H1 (cell line): Measurements from ENCODE around the gene DDX1. TPM values are rescaled to one million over a fixed set of nuclear protein-coding genes. Genes with fewer than 3 reads are reported as not detected.

Experiments
- CTCF ChIA-PET: fragments of 300-600 bp; sonication (Branson Sonifier 250); formaldehyde crosslinking; loops from one replicate; lab custom pipeline; 2021; ENCODE audit not compliant: partially characterized antibody; lab: Charles Lee
- POLR2A ChIA-PET: fragments of 300-600 bp; sonication (Branson Sonifier 250); formaldehyde crosslinking; loops from one replicate; lab custom pipeline; 2021; ENCODE audit warnings: inconsistent platforms; ENCODE audit not compliant: partially characterized antibody; lab: Charles Lee
- DNase-seq, 2 experiments: peaks; one replicate each; pipeline versions ENCODE4 v3.0.0 to v3.0.0-alpha.2; 2010 to 2022; ENCODE audit warnings: low spot score in 2 of 2, low read depth in 1 of 2, mixed read lengths in 1 of 2
- FAIRE-seq: peaks from 2 replicates; lab custom pipeline; 2011; peaks lifted over from hg19 to GRCh38; lab: Jason Lieb, UNC
- H2AFZ ChIP-seq: 2 replicates; pipeline ENCODE4 v1.8.1; 2012; ENCODE audit warnings: low read length, inconsistent platforms
- H2AK5ac ChIP-seq: 2 replicates; pipeline ENCODE4 v1.6.1; 2013; ENCODE audit warnings: low read depth, low read length
- H2BK120ac ChIP-seq: replicated peaks from 2 replicates; pipeline ENCODE3; 2013; ENCODE audit warnings: low read depth, low read length, inconsistent platforms
- H2BK12ac ChIP-seq: 2 replicates; pipeline ENCODE4 v1.6.1; 2013; ENCODE audit warnings: low read depth, low read length
- H2BK15ac ChIP-seq: 2 replicates; pipeline ENCODE4 v1.6.1; 2013; ENCODE audit warnings: low read length
- H2BK20ac ChIP-seq: 2 replicates; pipeline ENCODE4 v1.6.1; 2013; ENCODE audit warnings: low read length
- H2BK5ac ChIP-seq: 2 replicates; pipeline ENCODE4 v1.6.1; 2013; ENCODE audit warnings: low read depth, low read length
- H3K14ac ChIP-seq: 2 replicates; pipeline ENCODE4 v1.6.1; 2013; ENCODE audit warnings: inconsistent platforms; ENCODE audit not compliant: insufficient read length
- H3K18ac ChIP-seq: 2 replicates; pipeline ENCODE4 v1.6.1; 2013; ENCODE audit warnings: low read length; ENCODE audit errors: extremely low read depth
- H3K23ac ChIP-seq: 2 replicates; pipeline ENCODE4 v1.6.1; 2013; ENCODE audit warnings: inconsistent platforms; ENCODE audit not compliant: insufficient read length
- H3K23me2 ChIP-seq: 2 replicates; pipeline ENCODE4 v1.6.1; 2013; ENCODE audit warnings: low read depth, low read length
- H3K27ac ChIP-seq: 2 replicates; pipeline ENCODE4 v1.6.1; 2011; ENCODE audit warnings: low read depth, low read length, inconsistent platforms
- H3K27me3 ChIP-seq, 4 experiments: replicated peaks in 1 of 4; 1 replicate in 1 of 4; 2 replicates in 3 of 4; pipeline versions ENCODE4 v1.6.1 to v1.8.1; 2011 to 2013; ENCODE audit warnings: low read length in 3 of 4, mild to moderate bottlenecking in 3 of 4, inconsistent platforms in 2 of 4, mixed read lengths in 2 of 4, moderate library complexity in 1 of 4; ENCODE audit not compliant: control insufficient read depth in 3 of 4, insufficient read depth in 3 of 4; ENCODE audit errors: extremely low read depth in 1 of 4
- H3K36me3 ChIP-seq, 4 experiments: 2 replicates each; pipeline versions ENCODE4 v1.6.1 to v1.8.1; 2011 to 2013; ENCODE audit warnings: mild to moderate bottlenecking in 4 of 4, low read length in 3 of 4, moderate library complexity in 2 of 4, control low read depth in 1 of 4, inconsistent platforms in 1 of 4; ENCODE audit not compliant: insufficient read depth in 4 of 4, control insufficient read depth in 2 of 4
- H3K4ac ChIP-seq: replicated peaks from 2 replicates; pipeline ENCODE3; 2013; ENCODE audit warnings: low read length, low read depth, mixed read lengths, inconsistent platforms; ENCODE audit not compliant: insufficient read length
- H3K4me1 ChIP-seq, 4 experiments: replicated peaks in 1 of 4; 1 replicate in 1 of 4; 2 replicates in 3 of 4; pipeline versions ENCODE4 v1.6.1 to v1.8.1; 2011 to 2013; ENCODE audit warnings: low read length in 3 of 4, inconsistent platforms in 2 of 4, mixed read lengths in 1 of 4; ENCODE audit not compliant: insufficient read depth in 4 of 4, control insufficient read depth in 3 of 4
- H3K4me2 ChIP-seq, 2 experiments: 2 replicates each; pipeline versions ENCODE4 v1.6.1 to v1.8.1; 2011 to 2013; ENCODE audit warnings: low read depth in 2 of 2, low read length in 2 of 2, control low read depth in 1 of 2, inconsistent platforms in 1 of 2, mild to moderate bottlenecking in 1 of 2; ENCODE audit not compliant: insufficient read depth in 1 of 2
- H3K4me3 ChIP-seq, 4 experiments: fragments of 200-600, 300-600 bp in 1 of 4; sonication (generic), shearing (Covaris generic), sonication (Bioruptor Twin) in 1 of 4; 2 replicates each; pipeline versions ENCODE4 v1.5.1 to v1.8.1; 2011 to 2016; ENCODE audit warnings: low read length in 4 of 4, low read depth in 3 of 4, control low read depth in 2 of 4, inconsistent platforms in 2 of 4, mild to moderate bottlenecking in 2 of 4, mixed read lengths in 1 of 4, moderate library complexity in 1 of 4; ENCODE audit not compliant: insufficient read depth in 2 of 4; ENCODE audit errors: extremely low read depth in 1 of 4
- H3K56ac ChIP-seq: replicated peaks from 2 replicates; pipeline ENCODE3; 2013; ENCODE audit warnings: low read depth, mild to moderate bottlenecking, mixed read lengths, low read length, inconsistent platforms; ENCODE audit not compliant: insufficient read length
- H3K79me1 ChIP-seq: 2 replicates; pipeline ENCODE4 v1.6.1; 2013; ENCODE audit warnings: low read depth, low read length, control low read depth
- H3K79me2 ChIP-seq, 2 experiments: 2 replicates each; pipeline versions ENCODE4 v1.6.1 to v1.8.1; 2012 to 2013; ENCODE audit warnings: low read length in 2 of 2, mild to moderate bottlenecking in 2 of 2, inconsistent platforms in 1 of 2; ENCODE audit not compliant: insufficient read depth in 2 of 2, control insufficient read depth in 1 of 2
- H3K9ac ChIP-seq, 4 experiments: replicated peaks in 1 of 4; 1 replicate in 1 of 4; 2 replicates in 3 of 4; pipeline versions ENCODE4 v1.6.1 to v1.8.1; 2011 to 2013; ENCODE audit warnings: low read depth in 3 of 4, low read length in 3 of 4, control low read depth in 2 of 4, mild to moderate bottlenecking in 2 of 4, moderate library complexity in 2 of 4, inconsistent platforms in 1 of 4; ENCODE audit errors: extremely low read depth in 1 of 4
- H3K9me3 ChIP-seq, 2 experiments: 2 replicates each; pipeline versions ENCODE4 v1.6.1 to v1.8.1; 2012 to 2013; ENCODE audit warnings: mild to moderate bottlenecking in 2 of 2, moderate library complexity in 2 of 2, control low read depth in 1 of 2, inconsistent platforms in 1 of 2, low read depth in 1 of 2, low read length in 1 of 2, mixed read lengths in 1 of 2; ENCODE audit not compliant: insufficient read depth in 2 of 2
- H4K20me1 ChIP-seq, 2 experiments: replicated peaks in 1 of 2; 2 replicates each; pipeline versions ENCODE3 to v1.8.1; 2011 to 2013; ENCODE audit warnings: inconsistent platforms in 2 of 2, low read length in 2 of 2, mild to moderate bottlenecking in 1 of 2; ENCODE audit not compliant: insufficient read depth in 2 of 2, control insufficient read depth in 1 of 2
- H4K5ac ChIP-seq: 2 replicates; pipeline ENCODE4 v1.6.1; 2013; ENCODE audit warnings: low read length, low read depth, mixed read lengths, inconsistent platforms; ENCODE audit not compliant: insufficient read length
- H4K8ac ChIP-seq: 2 replicates; pipeline ENCODE4 v1.8.0; 2013; ENCODE audit warnings: mild to moderate bottlenecking, moderate library complexity, low read length, inconsistent platforms; ENCODE audit not compliant: insufficient read depth; ENCODE audit errors: extremely low read depth
- H4K91ac ChIP-seq: replicated peaks from 2 replicates; pipeline ENCODE3; 2013; ENCODE audit warnings: low read length, mixed read lengths, inconsistent platforms; ENCODE audit not compliant: insufficient read length
- CREB1 ChIP-seq: IDR thresholded peaks from 2 replicates; pipeline ENCODE4 v1.6.1; 2012; ENCODE audit warnings: inconsistent platforms
- FOSL1 ChIP-seq: IDR thresholded peaks from 2 replicates; pipeline ENCODE4 v1.6.1; 2011; ENCODE audit warnings: mild to moderate bottlenecking, low read depth, low read length, moderate library complexity; ENCODE audit not compliant: insufficient read depth
- SP4 ChIP-seq: IDR thresholded peaks from 2 replicates; pipeline ENCODE4 v1.6.1; 2012; ENCODE audit warnings: low read length, inconsistent platforms
- TAF1 ChIP-seq: IDR thresholded peaks from 2 replicates; pipeline ENCODE4 v1.6.1; 2011; ENCODE audit warnings: mild to moderate bottlenecking, low read depth, low read length
- polyA plus RNA-seq, 7 experiments: library from polyadenylated mRNA; depleted of rRNA in 3 of 7; stranded (reverse) in 5 of 7; unstranded in 2 of 7; fragments of >200 nt in 5 of 7; fragments of 200-250 nt in 2 of 7; gene quantifications; 1 replicate in 5 of 7; 2 replicates in 1 of 7; 4 replicates in 1 of 7; pipeline versions ENCODE4 v1.2.1 to v1.2.3, GENCODE V29; 2011 to 2013; ENCODE audit warnings: missing spikeins in 2 of 7, mixed read lengths in 2 of 7
- total RNA-seq: library from RNA; stranded (reverse); fragmentation: NEBNext Ultra II Directional; extraction: Animal tissue kit (Norgen Biotek cat#: 25700); gene quantifications from 2 replicates; pipeline ENCODE4 v1.2.1, GENCODE V29; 2021

Gene DDX1
- total and polyA plus RNA-seq, 2 of the 8 experiments (the other 6 are each of a cell fraction or from before 2014, with no cell fraction given): 51.1 to 161 TPM

- no peak overlapping the region for H3K4me3 ChIP-seq
- no peak overlapping the region for H2BK15ac ChIP-seq
- H3K9ac ChIP-seq: no peak overlapping the region
- H4K5ac ChIP-seq: no peak overlapping the region
- no peaks in the 10 kb centered on the region; the same call in 1 of the 2 replicates for H3K23me2 ChIP-seq
- no peak overlapping the region for H2BK12ac ChIP-seq
- DNase-seq (no peak), FAIRE-seq (no peak)
- TF ChIP-seq FOSL1: no peak
- no peak for TF ChIP-seq SP4
- no peak for TF ChIP-seq CREB1
- no peak for TF ChIP-seq TAF1
- POLR2A ChIA-PET: no interaction called here
- no peak overlapping the region for H2BK20ac ChIP-seq
- no peak overlapping the region for H3K4me2 ChIP-seq
- no peaks in the 10 kb centered on the region for H4K20me1 ChIP-seq
- no peak overlapping the region for H3K4ac ChIP-seq
- peaks cover 10 to 93% (median 53%) of the 10 kb centered on the region in 4 experiments for H3K36me3 ChIP-seq
- no peak overlapping the region for H3K23ac ChIP-seq
- no peak overlapping the region for H3K27ac ChIP-seq
- no peak overlapping the region for H3K56ac ChIP-seq
- H3K18ac ChIP-seq: no peak overlapping the region
- H3K27me3 ChIP-seq: no peaks in the 10 kb centered on the region
- no peak overlapping the region for H4K91ac ChIP-seq
- no peaks in the 10 kb centered on the region for H3K9me3 ChIP-seq
- H2AFZ ChIP-seq: no peak overlapping the region
- no peak overlapping the region for H2AK5ac ChIP-seq
- H3K79me2 ChIP-seq: no peaks in the 10 kb centered on the region
- H2BK120ac ChIP-seq: no peak overlapping the region
- H4K8ac ChIP-seq: no peak overlapping the region
- H3K4me1 ChIP-seq: no peaks in the 10 kb centered on the region
- CTCF ChIA-PET: interaction anchor here (1.0 kb wide), 1 partner anchor 15 kb away, joined by 3 read pairs; no protein-coding TSS in a partner anchor
- no peaks in the 10 kb centered on the region for H3K79me1 ChIP-seq
- no peak overlapping the region for H3K14ac ChIP-seq
- no peak overlapping the region for H2BK5ac ChIP-seq
These were observed 35.3 kb downstream of the DDX1 start for GRCh38 chr2:15626967-15627366.
